ENCODE data around the gene ITIH5. TPM values are rescaled to one million over a fixed set of nuclear protein-coding genes. Genes with fewer than 3 reads are reported as not detected.
"Not testable (repeated sequence)": the region's sequence is repeated elsewhere in the genome, so short reads cannot be mapped to it uniquely, and the experiment has no call there.

The ITIH5 gene
- total and polyA plus RNA-seq, 10 donors: 0.59 to 5.2 (median 1.7) TPM

- DNase-seq: no peak
- TF ChIP-seq, protein P1, sequence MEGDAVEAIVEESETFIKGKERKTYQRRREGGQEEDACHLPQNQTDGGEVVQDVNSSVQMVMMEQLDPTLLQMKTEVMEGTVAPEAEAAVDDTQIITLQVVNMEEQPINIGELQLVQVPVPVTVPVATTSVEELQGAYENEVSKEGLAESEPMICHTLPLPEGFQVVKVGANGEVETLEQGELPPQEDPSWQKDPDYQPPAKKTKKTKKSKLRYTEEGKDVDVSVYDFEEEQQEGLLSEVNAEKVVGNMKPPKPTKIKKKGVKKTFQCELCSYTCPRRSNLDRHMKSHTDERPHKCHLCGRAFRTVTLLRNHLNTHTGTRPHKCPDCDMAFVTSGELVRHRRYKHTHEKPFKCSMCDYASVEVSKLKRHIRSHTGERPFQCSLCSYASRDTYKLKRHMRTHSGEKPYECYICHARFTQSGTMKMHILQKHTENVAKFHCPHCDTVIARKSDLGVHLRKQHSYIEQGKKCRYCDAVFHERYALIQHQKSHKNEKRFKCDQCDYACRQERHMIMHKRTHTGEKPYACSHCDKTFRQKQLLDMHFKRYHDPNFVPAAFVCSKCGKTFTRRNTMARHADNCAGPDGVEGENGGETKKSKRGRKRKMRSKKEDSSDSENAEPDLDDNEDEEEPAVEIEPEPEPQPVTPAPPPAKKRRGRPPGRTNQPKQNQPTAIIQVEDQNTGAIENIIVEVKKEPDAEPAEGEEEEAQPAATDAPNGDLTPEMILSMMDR (IDR thresholded peaks at IDR 0.05 in 8 of 11, conservative IDR thresholded peaks at IDR 0.05 in 3 of 11): no peak
- TF ChIP-seq POLR2A (IDR thresholded peaks at IDR 0.05) (no peak), POLR2AphosphoS5 (IDR thresholded peaks at IDR 0.05) (no peak)
- Histone ChIP-seq H3K27me3 (replicated peaks in 1 of 7) (no peaks in the 10 kb centered on the region), H3K36me3 (no peaks in the 10 kb centered on the region), H3K27ac (no peak overlapping the region), H3K9me3 (peaks cover 0 to 42% (median 32%) of the 10 kb centered on the region in 8 donors), H3K4me3 (no peak overlapping the region), H3K4me1 (peaks cover 0 to 7% (median 0%) of the 10 kb centered on the region in 6 donors)
- intact Hi-C loops (cut with DNase I; ENCODE audit: low total_unique reads): no loop called here
These were observed 22.8 kb upstream of the ITIH5 start for GRCh38 chr10:7689591-7689990.

- no peak for TF ChIP-seq POLR2AphosphoS5 (IDR thresholded peaks at IDR 0.05)
- TF ChIP-seq, protein P1 (IDR thresholded peaks at IDR 0.05 in 8 of 11, conservative IDR thresholded peaks at IDR 0.05 in 3 of 11): peak; percentile 67 to 93 (median 81)
- Histone ChIP-seq H3K36me3 (no peaks in the 10 kb centered on the region), H3K4me3 (no peak overlapping the region), H3K9me3 (peaks cover 0 to 34% (median 22%) of the 10 kb centered on the region in 8 donors), H3K4me1 (peaks cover 0 to 7% (median 0%) of the 10 kb centered on the region in 6 donors), H3K27ac (no peak overlapping the region), H3K27me3 (replicated peaks in 1 of 7) (no peaks in the 10 kb centered on the region)
- WGBS, 5 donors: 21 to 24% (median 22%) methylated on average over 20 of the region's 20 CpGs
- peak; percentile 88 for DNase-seq
- intact Hi-C loops (cut with DNase I; ENCODE audit: low total_unique reads): loop anchor here (1.0 kb wide), 1 partner anchor 162 kb away; no protein-coding TSS in a partner anchor
These were observed 20.6 kb upstream of the ITIH5 start for GRCh38 chr10:7687228-7687907.

- 62 to 83% (median 71%) methylated on average over 13 of the region's 13 CpGs for WGBS, 5 donors
- Histone ChIP-seq H3K27me3 (replicated peaks in 1 of 7) (no peaks in the 10 kb centered on the region), H3K27ac (no peak overlapping the region), H3K36me3 (no peaks in the 10 kb centered on the region), H3K4me1 (peaks cover 0 to 7% (median 0%) of the 10 kb centered on the region in 6 donors), H3K4me3 (no peak overlapping the region), H3K9me3 (peaks cover 0 to 27% (median 15%) of the 10 kb centered on the region in 8 donors)
- no peak for DNase-seq
- intact Hi-C loops (cut with DNase I; ENCODE audit: low total_unique reads): loop anchor here (1.0 kb wide), 1 partner anchor 161 kb away; no protein-coding TSS in a partner anchor
- TF ChIP-seq POLR2AphosphoS5 (IDR thresholded peaks at IDR 0.05) (no peak), POLR2A (IDR thresholded peaks at IDR 0.05) (no peak)
- TF ChIP-seq, protein P1 (IDR thresholded peaks at IDR 0.05 in 8 of 11, conservative IDR thresholded peaks at IDR 0.05 in 3 of 11): no peak
These were observed 19.8 kb upstream of the ITIH5 start for GRCh38 chr10:7686351-7687171.

DNA sequence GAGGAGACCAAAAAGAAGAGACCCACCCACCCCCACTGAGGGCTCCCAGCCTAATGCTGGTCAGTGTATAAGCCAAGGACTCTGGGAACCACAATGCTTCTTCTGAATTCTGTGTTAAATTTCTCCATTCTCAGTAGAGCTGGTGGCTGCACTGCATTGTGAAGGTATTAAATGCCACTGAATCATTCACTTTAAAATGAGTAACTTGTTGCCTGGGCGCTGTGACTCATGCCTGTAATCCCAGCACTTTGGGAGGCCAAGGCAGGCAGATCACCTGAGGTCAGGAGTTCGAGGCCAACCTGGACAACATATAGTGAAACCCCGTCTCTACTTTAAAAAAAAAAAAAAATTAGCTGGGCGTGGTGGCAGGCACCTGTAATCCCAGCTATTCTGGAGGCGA, 13.3 kb upstream of the ITIH5 start:
- H3K4me3 ChIP-seq; intact Hi-C loops (cut with DNase I; ENCODE audit: low total_unique reads); H3K4me1 ChIP-seq; H3K27ac ChIP-seq; H3K36me3 ChIP-seq; DNase-seq; H3K9me3 ChIP-seq: not testable (repeated sequence)
- H3K27me3 ChIP-seq (replicated peaks in 1 of 7): peaks cover 0 to 46% (median 0%) of the 10 kb centered on the region in 7 donors
- 68 to 83% (median 75%) methylated on average over 5 of the region's 5 CpGs for WGBS, 5 donors

Measured in spleen (tissue), 11 donors.